ENCODE results near the gene GARIN1A. TPM values are rescaled to one million over a fixed set of nuclear protein-coding genes. Genes with fewer than 3 reads are reported as not detected.
"Not testable (repeated sequence)": the region's sequence is repeated elsewhere in the genome, so short reads cannot be mapped to it uniquely, and the experiment has no call there.

GARIN1A gene
- total RNA-seq, 2 experiments from 2014 or later: 0.06 to 0.29 TPM

- Histone ChIP-seq H3K27ac (ENCODE audit: low read depth, low read length, poor library complexity, severe bottlenecking) (no peak overlapping the region), H2AFZ (ENCODE audit: low read length) (no peak overlapping the region), H3K4me1 (ENCODE audit: insufficient read depth, low read length, poor library complexity, severe bottlenecking) (no peaks in the 10 kb centered on the region), H3K4me3 (ENCODE audit: low read depth, low read length, poor library complexity, severe bottlenecking) (no peak overlapping the region), H3K4me2 (ENCODE audit: low read length) (no peak overlapping the region), H3K79me2 (ENCODE audit: insufficient read depth, low read depth, low read length) (no peaks in the 10 kb centered on the region), H4K20me1 (ENCODE audit: insufficient read depth, low read length) (no peaks in the 10 kb centered on the region), H3K9me3 (ENCODE audit: low read length) (no peaks in the 10 kb centered on the region), H3K9me2 (ENCODE audit: insufficient read depth, low read length) (no peaks in the 10 kb centered on the region), H3K36me3 (ENCODE audit: insufficient read depth, low read length) (no peaks in the 10 kb centered on the region)
- POLR2A ChIA-PET: no interaction called here
- no TSS peak for BruUV-seq (replicated peaks)
- CTCF ChIA-PET (ENCODE audit: unreplicated experiment): no interaction called here
- TF ChIP-seq EZH2phosphoT487 (IDR thresholded peaks at IDR 0.05; ENCODE audit: borderline replicate concordance, low read depth, low read length) (no peak), CTCF (conservative IDR thresholded peaks at IDR 0.05; ENCODE audit: low read length) (no peak)
- intact Hi-C loops (cut with micrococcal nuclease; ENCODE audit: unreplicated experiment): no loop called here
- no peak for DNase-seq (ENCODE audit: low spot score)
Observed at GRCh38 chr7:128681794-128682537, 9.9 kb downstream of the GARIN1A start.

GRCh38 chr7:128683270-128683669 is 11.2 kb downstream of the GARIN1A start:
- CTCF ChIA-PET (ENCODE audit: unreplicated experiment); H3K79me2 ChIP-seq (ENCODE audit: insufficient read depth, low read depth, low read length): not testable (repeated sequence)

GRCh38 chr7:128683738-128684137 is 11.6 kb downstream of the GARIN1A start:
- H3K27ac ChIP-seq (ENCODE audit: low read depth, low read length, poor library complexity, severe bottlenecking); DNase-seq (ENCODE audit: low spot score); intact Hi-C loops (cut with micrococcal nuclease; ENCODE audit: unreplicated experiment); H3K4me3 ChIP-seq (ENCODE audit: low read depth, low read length, poor library complexity, severe bottlenecking); CTCF ChIA-PET (ENCODE audit: unreplicated experiment); H3K9me2 ChIP-seq (ENCODE audit: insufficient read depth, low read length); H3K79me2 ChIP-seq (ENCODE audit: insufficient read depth, low read depth, low read length); H3K36me3 ChIP-seq (ENCODE audit: insufficient read depth, low read length); H3K4me1 ChIP-seq (ENCODE audit: insufficient read depth, low read length, poor library complexity, severe bottlenecking); H3K4me2 ChIP-seq (ENCODE audit: low read length); H2AFZ ChIP-seq (ENCODE audit: low read length); H4K20me1 ChIP-seq (ENCODE audit: insufficient read depth, low read length); BruUV-seq (replicated peaks); H3K9me3 ChIP-seq (ENCODE audit: low read length): not testable (repeated sequence)
- POLR2A ChIA-PET: interaction anchor here (0.6 kb wide), 2 partner anchors 63 to 339 kb away, joined by 3 to 5 read pairs; no protein-coding TSS in a partner anchor

More at GRCh38 chr7:128683270-128683669, 11.2 kb downstream of the GARIN1A start:
- intact Hi-C loops (cut with micrococcal nuclease; ENCODE audit: unreplicated experiment); H3K4me1 ChIP-seq (ENCODE audit: insufficient read depth, low read length, poor library complexity, severe bottlenecking); DNase-seq (ENCODE audit: low spot score); H3K27ac ChIP-seq (ENCODE audit: low read depth, low read length, poor library complexity, severe bottlenecking); BruUV-seq (replicated peaks); POLR2A ChIA-PET; H3K4me3 ChIP-seq (ENCODE audit: low read depth, low read length, poor library complexity, severe bottlenecking); H3K9me2 ChIP-seq (ENCODE audit: insufficient read depth, low read length); H4K20me1 ChIP-seq (ENCODE audit: insufficient read depth, low read length); H3K9me3 ChIP-seq (ENCODE audit: low read length); H3K36me3 ChIP-seq (ENCODE audit: insufficient read depth, low read length); H3K4me2 ChIP-seq (ENCODE audit: low read length); H2AFZ ChIP-seq (ENCODE audit: low read length): not testable (repeated sequence)

GRCh38 chr7:128687131-128687530 is 15.0 kb downstream of the GARIN1A start:
- Histone ChIP-seq H3K36me3 (ENCODE audit: insufficient read depth, low read length) (no peaks in the 10 kb centered on the region), H3K9me3 (ENCODE audit: low read length) (no peaks in the 10 kb centered on the region), H3K4me2 (ENCODE audit: low read length) (no peak overlapping the region), H4K20me1 (ENCODE audit: insufficient read depth, low read length) (no peaks in the 10 kb centered on the region), H3K27ac (ENCODE audit: low read depth, low read length, poor library complexity, severe bottlenecking) (no peak overlapping the region), H3K4me1 (ENCODE audit: insufficient read depth, low read length, poor library complexity, severe bottlenecking) (no peaks in the 10 kb centered on the region), H3K9me2 (ENCODE audit: insufficient read depth, low read length) (no peaks in the 10 kb centered on the region), H2AFZ (ENCODE audit: low read length) (no peak overlapping the region), H3K79me2 (ENCODE audit: insufficient read depth, low read depth, low read length) (no peaks in the 10 kb centered on the region), H3K4me3 (ENCODE audit: low read depth, low read length, poor library complexity, severe bottlenecking) (no peak overlapping the region)
- ChIA-PET CTCF (ENCODE audit: unreplicated experiment) (no interaction called here), POLR2A (no interaction called here)
- TF ChIP-seq CTCF (conservative IDR thresholded peaks at IDR 0.05; ENCODE audit: low read length): no peak
- no peak for TF ChIP-seq EZH2phosphoT487 (IDR thresholded peaks at IDR 0.05; ENCODE audit: borderline replicate concordance, low read depth, low read length)
- intact Hi-C loops (cut with micrococcal nuclease; ENCODE audit: unreplicated experiment): no loop called here
- DNase-seq (ENCODE audit: low spot score): no peak
- no TSS peak for BruUV-seq (replicated peaks)

All from OCI-LY7 (cell line).